HFFc6 (cell line): ENCODE results near the gene PKIB. TPM values are rescaled to one million over a fixed set of nuclear protein-coding genes. Genes with fewer than 3 reads are reported as not detected.
A peak's percentile ranks its signal among the peaks of the same experiment; 100 is the strongest.

Experiments used
- DNase-seq: peaks from one replicate; pipeline ENCODE4 v3.0.0-alpha.2; 2018
- H3K27ac Mint-ChIP-seq: 2 replicates; pipeline ENCODE4 v1.8.0; 2020; ENCODE audit warnings: mild to moderate bottlenecking, mixed read lengths
- H3K27me3 Mint-ChIP-seq: 2 replicates; pipeline ENCODE4 v1.8.0; 2021; ENCODE audit warnings: mild to moderate bottlenecking, moderate library complexity, mixed read lengths; ENCODE audit not compliant: insufficient read depth
- H3K36me3 Mint-ChIP-seq: 2 replicates; pipeline ENCODE4 v1.8.0; 2021; ENCODE audit warnings: low read depth, mixed read lengths
- H3K4me1 Mint-ChIP-seq: 2 replicates; pipeline ENCODE4 v1.8.0; 2020; ENCODE audit warnings: low read depth, mixed read lengths
- H3K4me3 Mint-ChIP-seq: 2 replicates; pipeline ENCODE4 v1.8.0; 2020; ENCODE audit warnings: mild to moderate bottlenecking, moderate library complexity, mixed read lengths
- H3K9me3 Mint-ChIP-seq: 2 replicates; pipeline ENCODE4 v1.8.0; 2020; ENCODE audit warnings: mild to moderate bottlenecking, mixed read lengths
- CTCF ChIP-seq: fragments of 200-600 bp; sonication (generic); IDR thresholded peaks from 2 replicates; pipeline ENCODE4 v1.5.0; 2021; ENCODE audit warnings: antibody characterized with exemption, mild to moderate bottlenecking
- total RNA-seq, 6 experiments: library from RNA; stranded (reverse); fragmentation: NEBNext Ultra II Directional; extraction: Animal tissue kit (Norgen Biotek cat#: 25700); gene quantifications; 2 replicates in 1 of 6; 3 replicates in 5 of 6; pipeline ENCODE4 v1.2.3, GENCODE V29; 2021

The PKIB gene
- total RNA-seq, 6 experiments from 2014 or later = 0.22 TPM; not detected in 5

DNA sequence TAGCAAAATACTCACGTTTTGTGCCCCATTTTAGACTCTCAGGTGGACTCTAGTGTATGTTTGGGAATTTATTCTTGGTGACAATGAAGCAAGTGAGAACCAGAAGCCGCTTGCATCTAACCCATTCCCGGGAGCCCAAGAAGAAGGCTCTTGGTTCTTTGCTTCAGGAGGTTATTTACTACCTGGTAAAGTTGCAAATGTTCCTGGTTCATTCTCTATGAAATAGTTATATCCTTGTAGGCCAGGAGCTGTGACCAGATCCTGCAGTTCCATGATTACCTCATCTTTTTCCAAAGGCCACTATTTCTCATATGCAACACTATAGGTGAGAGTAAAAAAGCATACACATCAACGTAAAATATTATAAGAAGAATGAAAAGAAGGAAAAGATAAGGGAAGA is 108.4 kb downstream of the PKIB start:
- no peak overlapping the region for H3K4me3 Mint-ChIP-seq
- H3K36me3 Mint-ChIP-seq = no peaks in the 10 kb centered on the region
- H3K27me3 Mint-ChIP-seq = no peaks in the 10 kb centered on the region; the same call in 1 of the 2 replicates
- H3K4me1 Mint-ChIP-seq = no peaks in the 10 kb centered on the region
- no peak for TF ChIP-seq CTCF
- no peaks in the 10 kb centered on the region for H3K9me3 Mint-ChIP-seq
- DNase-seq = no peak
- H3K27ac Mint-ChIP-seq = no peak overlapping the region

GRCh38 chr6:122719176-122719575 is 109.0 kb downstream of the PKIB start:
- no peak for DNase-seq
- Mint-ChIP-seq H3K9me3 (no peaks in the 10 kb centered on the region), H3K4me3 (no peak overlapping the region), H3K4me1 (no peaks in the 10 kb centered on the region), H3K36me3 (no peaks in the 10 kb centered on the region), H3K27ac (no peak overlapping the region), H3K27me3 (no peaks in the 10 kb centered on the region; the same call in 1 of the 2 replicates)
- TF ChIP-seq CTCF = no peak

GRCh38 chr6:122722746-122723145 is 112.5 kb downstream of the PKIB start:
- no peak overlapping the region for H3K27ac Mint-ChIP-seq
- no peaks in the 10 kb centered on the region for H3K27me3 Mint-ChIP-seq
- peak; percentile 3 for DNase-seq

DNA sequence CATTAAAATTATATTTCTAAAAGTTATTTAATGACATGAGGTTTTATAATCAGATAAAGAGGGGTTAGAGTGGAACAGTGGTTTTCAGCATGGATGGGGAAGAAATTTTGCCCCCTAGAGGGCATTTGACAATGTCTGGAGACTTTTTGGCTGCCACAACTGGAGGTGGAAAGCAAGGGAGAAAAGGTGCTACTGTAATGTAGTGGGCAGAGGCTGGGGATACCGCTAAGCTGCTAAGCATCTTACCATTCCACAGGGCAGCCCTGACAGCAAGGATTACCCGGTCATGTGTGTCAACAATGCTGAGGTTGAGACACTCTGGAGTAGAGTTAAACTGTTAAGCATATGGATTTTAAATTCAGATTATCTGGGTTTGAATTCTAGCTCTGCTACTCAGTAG is 116.4 kb downstream of the PKIB start:
- H3K4me1 Mint-ChIP-seq = no peaks in the 10 kb centered on the region
- peak; percentile 5 for DNase-seq
- TF ChIP-seq CTCF = peak; percentile 81
- no peaks in the 10 kb centered on the region for H3K9me3 Mint-ChIP-seq
- no peak overlapping the region for H3K27ac Mint-ChIP-seq
- H3K4me3 Mint-ChIP-seq = no peak overlapping the region
- H3K36me3 Mint-ChIP-seq = no peaks in the 10 kb centered on the region
- H3K27me3 Mint-ChIP-seq = peaks cover 7% of the 10 kb centered on the region; the same call in 1 of the 2 replicates

More at GRCh38 chr6:122722746-122723145, 112.5 kb downstream of the PKIB start:
- Mint-ChIP-seq H3K9me3 (no peaks in the 10 kb centered on the region), H3K4me1 (no peaks in the 10 kb centered on the region), H3K4me3 (no peak overlapping the region), H3K36me3 (no peaks in the 10 kb centered on the region)
- no peak for TF ChIP-seq CTCF

- no peak for TF ChIP-seq CTCF
- DNase-seq = no peak
- Mint-ChIP-seq H3K4me1 (no peaks in the 10 kb centered on the region), H3K9me3 (no peaks in the 10 kb centered on the region), H3K36me3 (no peaks in the 10 kb centered on the region), H3K4me3 (no peak overlapping the region), H3K27me3 (peaks cover 7% of the 10 kb centered on the region; the same call in 1 of the 2 replicates), H3K27ac (no peak overlapping the region)
Measured at GRCh38 chr6:122727244-122727643, 117.0 kb downstream of the PKIB start.

GRCh38 chr6:122730334-122730733 is 120.1 kb downstream of the PKIB start:
- Mint-ChIP-seq H3K27ac (no peak overlapping the region), H3K4me3 (no peak overlapping the region), H3K27me3 (peaks cover 14% of the 10 kb centered on the region), H3K36me3 (no peaks in the 10 kb centered on the region), H3K4me1 (no peaks in the 10 kb centered on the region), H3K9me3 (no peaks in the 10 kb centered on the region)
- no peak for DNase-seq
- no peak for TF ChIP-seq CTCF
